ENCODE results near the gene TMEM51.

The TMEM51 gene

DNA sequence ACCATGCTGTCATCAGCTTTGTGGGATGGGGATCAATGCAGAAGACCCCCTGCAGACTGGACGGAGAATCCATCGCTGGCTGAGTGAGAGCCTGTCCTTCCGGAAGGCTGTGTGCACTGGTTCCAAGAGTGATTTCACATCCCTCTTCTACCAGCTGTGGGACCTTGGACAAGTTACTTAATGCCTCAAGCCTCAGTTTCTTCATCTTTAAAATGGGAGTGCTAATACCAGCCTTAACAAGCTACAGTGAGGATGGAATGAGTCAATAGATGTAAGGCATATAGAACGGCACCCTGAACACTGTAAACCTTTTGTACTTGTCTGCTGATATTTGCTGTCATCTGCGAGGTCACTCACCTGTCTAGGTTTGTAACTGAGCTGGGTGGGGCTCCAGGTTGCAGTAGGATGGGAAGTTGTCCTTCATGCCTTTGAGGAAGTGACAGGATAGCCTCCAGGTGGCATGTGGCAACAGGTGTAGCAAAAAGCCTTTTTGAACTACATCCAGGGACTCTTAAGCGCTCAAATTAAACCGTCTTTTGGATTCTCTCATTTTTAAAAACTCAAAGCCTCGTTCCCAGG, 27.5 kb downstream of the TMEM51 start:
- H3K4me3 ChIP-seq (ENCODE audit: low read depth, low read length), result no peak overlapping the region
- TF ChIP-seq CTCF (IDR thresholded peaks at IDR 0.05; ENCODE audit: borderline replicate concordance, insufficient read depth, low read depth, low read length), result no peak

DNA sequence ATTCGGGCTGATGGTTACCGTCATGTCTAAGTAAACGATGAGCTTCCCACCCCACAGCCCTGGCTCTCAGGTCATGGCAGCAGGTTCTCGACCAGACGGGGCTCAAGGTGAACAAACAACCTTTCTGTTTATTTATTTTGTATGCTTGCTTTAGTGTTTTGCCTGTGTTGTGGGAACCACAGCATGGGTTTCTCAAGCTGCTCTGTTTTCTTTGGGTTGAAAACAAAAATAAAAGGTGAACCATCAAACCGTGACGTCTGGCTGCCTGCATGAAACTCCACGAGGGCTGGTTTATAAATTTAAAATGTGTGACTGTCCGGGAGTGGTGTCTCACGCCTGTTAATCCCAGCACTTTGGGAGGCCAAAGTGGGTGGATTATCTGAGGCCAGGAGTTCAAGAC, 28.0 kb downstream of the TMEM51 start:
- H3K4me3 ChIP-seq (ENCODE audit: low read depth, low read length), result no peak overlapping the region
- no peak for TF ChIP-seq CTCF (IDR thresholded peaks at IDR 0.05; ENCODE audit: borderline replicate concordance, insufficient read depth, low read depth, low read length)

DNA sequence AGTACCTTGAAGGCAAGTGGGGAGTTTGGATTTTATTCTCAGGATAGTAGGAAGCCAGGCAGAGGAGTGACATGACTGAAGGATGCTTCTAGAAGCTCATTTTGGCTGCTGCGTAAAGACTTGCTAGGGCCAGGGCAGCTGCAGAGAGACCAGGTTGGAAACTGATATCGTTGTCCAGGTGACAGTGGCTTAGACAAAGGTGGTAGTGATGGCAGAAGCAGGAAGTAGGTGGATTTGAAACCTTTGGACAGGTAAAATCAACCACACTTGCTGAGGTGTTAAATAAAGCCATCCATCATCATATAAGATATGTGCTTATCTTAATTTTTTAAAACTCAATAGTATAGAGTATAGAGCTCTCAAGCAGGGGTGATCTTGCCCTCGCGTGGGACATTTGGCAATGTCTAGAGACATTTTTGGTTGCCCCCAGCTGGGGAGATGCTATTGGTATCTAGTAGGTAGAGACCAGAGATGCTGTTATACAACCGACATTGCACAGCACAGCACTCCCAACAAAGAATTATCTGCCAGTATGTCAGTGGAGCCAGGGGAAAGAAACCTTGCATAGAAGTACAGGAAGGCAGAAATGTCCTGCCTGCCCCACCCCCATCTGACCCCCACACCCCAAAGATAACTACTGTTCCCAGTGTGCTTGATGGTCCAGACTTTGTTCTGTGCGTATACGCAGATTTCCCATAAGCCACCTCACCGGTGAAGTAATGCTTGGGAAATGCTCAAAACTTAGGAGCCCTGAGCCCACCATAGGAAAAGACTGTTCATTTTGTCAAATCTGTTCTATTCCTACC, 31.1 kb downstream of the TMEM51 start:
- no peak overlapping the region for H3K4me3 ChIP-seq (ENCODE audit: low read depth, low read length)
- no peak for TF ChIP-seq CTCF (IDR thresholded peaks at IDR 0.05; ENCODE audit: borderline replicate concordance, insufficient read depth, low read depth, low read length)

- TF ChIP-seq CTCF (IDR thresholded peaks at IDR 0.05; ENCODE audit: borderline replicate concordance, insufficient read depth, low read depth, low read length), result no peak
- no peak overlapping the region for H3K4me3 ChIP-seq (ENCODE audit: low read depth, low read length)
These were observed 32.1 kb downstream of the TMEM51 start for GRCh38 chr1:15185617-15186016.

DNA sequence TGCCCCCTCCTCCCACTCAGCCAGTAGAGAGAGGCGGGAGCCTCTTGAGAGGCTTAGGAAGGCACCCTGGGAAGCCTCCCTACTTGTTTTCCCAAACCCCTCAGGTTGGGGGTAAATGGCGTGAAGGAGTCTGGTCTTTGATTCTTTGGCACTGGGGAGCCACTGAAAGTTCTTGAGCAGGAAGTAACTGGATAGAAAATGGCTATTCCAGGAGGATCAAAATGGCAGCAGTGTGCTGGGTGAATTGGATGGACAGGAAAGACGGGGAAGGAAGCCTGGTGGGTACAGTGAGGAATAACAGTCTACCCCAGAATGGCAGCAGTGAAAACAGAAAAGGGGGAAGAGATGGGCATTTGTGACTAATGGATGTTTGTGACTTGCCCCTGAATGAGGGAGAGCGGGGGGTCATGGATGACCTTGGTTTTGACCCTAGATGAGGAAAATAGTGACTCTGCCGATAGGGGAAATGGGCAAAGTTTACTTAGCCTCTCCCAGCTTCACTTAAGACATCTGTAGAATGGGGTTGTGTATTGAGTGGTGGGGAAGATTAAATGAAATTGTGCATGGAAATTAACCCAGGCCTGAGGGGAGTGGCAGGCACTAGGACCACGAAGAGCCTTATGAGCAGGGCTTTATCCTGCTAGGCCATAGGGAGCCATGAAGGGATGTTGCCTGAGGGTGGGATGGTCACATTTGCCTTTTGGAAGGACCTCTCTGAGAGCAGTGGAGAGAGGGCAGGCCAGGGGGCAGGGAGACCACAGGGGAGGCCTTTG, 32.7 kb downstream of the TMEM51 start:
- H3K4me3 ChIP-seq (ENCODE audit: low read depth, low read length), result no peak overlapping the region
- no peak for TF ChIP-seq CTCF (IDR thresholded peaks at IDR 0.05; ENCODE audit: borderline replicate concordance, insufficient read depth, low read depth, low read length)

DNA sequence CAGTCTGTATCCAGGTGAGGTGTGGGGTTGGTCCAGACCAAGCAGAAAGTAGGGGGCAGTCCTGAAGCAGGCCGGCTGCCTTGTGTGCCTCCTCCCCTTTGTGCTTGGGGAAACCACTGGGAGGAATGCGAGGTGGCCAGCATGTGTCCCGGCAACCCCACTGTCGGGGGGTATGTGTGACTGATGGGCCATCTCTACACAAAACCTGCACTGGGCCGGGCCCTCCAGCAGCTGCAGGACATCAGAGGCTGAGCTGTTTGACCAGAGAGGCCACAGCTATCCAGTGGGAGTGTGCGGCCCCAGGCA, 33.3 kb downstream of the TMEM51 start:
- no peak overlapping the region for H3K4me3 ChIP-seq (ENCODE audit: low read depth, low read length)
- TF ChIP-seq CTCF (IDR thresholded peaks at IDR 0.05; ENCODE audit: borderline replicate concordance, insufficient read depth, low read depth, low read length), result no peak

Measured in GM12875 (cell line).